Measurements from ENCODE around the gene CENPV.

Gene CENPV

DNA sequence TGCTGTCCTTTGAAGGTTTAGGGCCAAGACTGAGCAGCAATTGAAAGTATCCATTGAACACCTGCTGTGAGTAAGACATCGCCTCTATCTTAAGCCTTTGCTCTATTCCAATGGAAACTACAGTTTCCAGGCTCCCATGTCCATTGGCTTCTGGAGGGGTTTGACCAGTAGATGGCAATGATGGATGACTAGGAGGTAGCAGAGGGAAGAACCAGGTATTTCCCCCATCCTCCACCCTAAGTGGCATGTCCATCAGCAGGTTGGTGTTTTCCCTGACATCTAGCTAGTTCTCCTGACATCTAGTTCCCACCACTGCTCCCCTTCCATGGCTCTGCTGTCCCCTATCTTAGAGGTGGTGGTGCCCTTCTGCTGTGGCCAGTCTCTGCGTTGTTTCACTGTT is 58.7 kb downstream of the CENPV start:
- H3K36me3 ChIP-seq (ENCODE audit: control insufficient read depth, insufficient read depth, low read length): no peaks in the 10 kb centered on the region
- H3K27ac ChIP-seq (ENCODE audit: low read depth, low read length, severe bottlenecking): no peak overlapping the region
- H3K4me3 ChIP-seq (ENCODE audit: extremely low read depth, insufficient read depth, low read length, poor library complexity, severe bottlenecking): no peak overlapping the region
- WGBS, 2 experiments (ENCODE audit: insufficient coverage in 2 of 2): 100% methylated on average over 1 to 2 of the region's 2 CpGs
- no peaks in the 10 kb centered on the region for H3K9me3 ChIP-seq (ENCODE audit: control insufficient read depth, low read length)
- H3K4me1 ChIP-seq (ENCODE audit: control insufficient read depth, insufficient read depth, low read length, poor library complexity, severe bottlenecking): no peaks in the 10 kb centered on the region

DNA sequence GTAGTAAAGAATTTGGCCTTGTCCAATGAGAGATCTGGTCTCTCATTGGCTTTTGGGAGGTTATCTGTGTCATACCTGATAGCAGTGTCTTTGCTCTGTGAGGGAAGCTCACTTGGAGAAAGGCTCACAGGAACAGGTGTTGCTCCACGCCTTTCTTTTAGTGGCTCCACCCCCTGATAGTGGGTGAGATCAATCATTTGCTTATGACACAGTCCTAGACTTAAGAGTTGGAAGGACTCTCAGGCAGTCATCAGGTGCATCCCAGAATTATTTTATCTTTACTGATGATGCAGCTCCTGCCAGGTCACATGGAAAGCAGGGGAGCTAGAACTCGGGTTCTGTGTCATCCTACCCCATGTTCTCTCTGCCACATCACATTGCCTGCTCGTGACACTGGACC is 59.3 kb downstream of the CENPV start:
- no peaks in the 10 kb centered on the region for H3K36me3 ChIP-seq (ENCODE audit: control insufficient read depth, insufficient read depth, low read length)
- no peak overlapping the region for H3K4me3 ChIP-seq (ENCODE audit: extremely low read depth, insufficient read depth, low read length, poor library complexity, severe bottlenecking)
- H3K27ac ChIP-seq (ENCODE audit: low read depth, low read length, severe bottlenecking): no peak overlapping the region
- no peaks in the 10 kb centered on the region for H3K9me3 ChIP-seq (ENCODE audit: control insufficient read depth, low read length)
- H3K4me1 ChIP-seq (ENCODE audit: control insufficient read depth, insufficient read depth, low read length, poor library complexity, severe bottlenecking): peaks cover 4% of the 10 kb centered on the region
- 89 to 100% methylated on average over 2 to 3 of the region's 3 CpGs for WGBS, 2 experiments (ENCODE audit: insufficient coverage in 2 of 2)

All from mesodermal cell (in vitro differentiated cells).